ENCODE results near the gene VARS1. TPM values are rescaled to one million over a fixed set of nuclear protein-coding genes. Genes with fewer than 3 reads are reported as not detected.
"Not testable (repeated sequence)": the region's sequence is repeated elsewhere in the genome, so short reads cannot be mapped to it uniquely, and the experiment has no call there.

Gene VARS1
- total RNA-seq, 1 donor from 2014 or later, result 49.7 TPM

DNA sequence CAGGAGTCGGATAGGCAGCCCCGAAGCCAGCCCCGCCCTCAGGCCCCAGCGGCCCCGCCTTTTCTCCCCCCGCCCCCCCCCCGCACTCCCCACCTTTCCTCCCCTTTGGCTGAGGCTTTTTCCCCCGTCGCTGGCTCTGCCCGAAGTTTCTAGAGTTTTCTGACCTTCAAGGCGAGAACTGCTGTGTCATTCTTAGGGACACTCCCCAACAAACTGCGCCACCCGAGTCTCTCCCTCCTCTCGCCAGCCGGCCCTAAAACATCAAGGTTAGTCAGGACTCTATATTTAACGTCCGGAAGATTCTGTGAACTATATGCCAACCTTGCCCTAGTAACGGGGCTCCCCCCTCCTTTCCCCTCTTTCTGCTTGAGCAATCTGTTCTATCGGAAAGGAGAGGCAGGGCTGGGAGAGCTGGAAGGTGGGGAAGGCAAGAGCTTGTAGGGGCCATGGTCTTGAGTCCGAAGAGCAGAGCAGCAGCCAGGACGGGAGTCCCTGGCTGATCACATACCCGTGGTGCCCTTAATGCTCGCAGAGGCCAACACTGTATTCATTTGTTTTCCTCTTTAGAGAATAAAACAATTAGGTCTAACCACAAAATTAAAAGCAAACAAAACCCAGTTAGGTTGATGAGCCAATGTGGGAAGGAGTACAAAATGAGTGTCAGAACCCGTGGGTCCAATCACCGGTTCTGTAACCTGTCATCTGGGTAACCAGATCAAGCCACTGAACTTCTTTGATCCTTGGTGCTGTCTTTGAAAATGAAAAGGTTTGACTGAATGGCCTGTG lies 26.7 kb upstream of the VARS1 start:
- DNase-seq (ENCODE audit: low spot score), result peak; percentile 91

DNA sequence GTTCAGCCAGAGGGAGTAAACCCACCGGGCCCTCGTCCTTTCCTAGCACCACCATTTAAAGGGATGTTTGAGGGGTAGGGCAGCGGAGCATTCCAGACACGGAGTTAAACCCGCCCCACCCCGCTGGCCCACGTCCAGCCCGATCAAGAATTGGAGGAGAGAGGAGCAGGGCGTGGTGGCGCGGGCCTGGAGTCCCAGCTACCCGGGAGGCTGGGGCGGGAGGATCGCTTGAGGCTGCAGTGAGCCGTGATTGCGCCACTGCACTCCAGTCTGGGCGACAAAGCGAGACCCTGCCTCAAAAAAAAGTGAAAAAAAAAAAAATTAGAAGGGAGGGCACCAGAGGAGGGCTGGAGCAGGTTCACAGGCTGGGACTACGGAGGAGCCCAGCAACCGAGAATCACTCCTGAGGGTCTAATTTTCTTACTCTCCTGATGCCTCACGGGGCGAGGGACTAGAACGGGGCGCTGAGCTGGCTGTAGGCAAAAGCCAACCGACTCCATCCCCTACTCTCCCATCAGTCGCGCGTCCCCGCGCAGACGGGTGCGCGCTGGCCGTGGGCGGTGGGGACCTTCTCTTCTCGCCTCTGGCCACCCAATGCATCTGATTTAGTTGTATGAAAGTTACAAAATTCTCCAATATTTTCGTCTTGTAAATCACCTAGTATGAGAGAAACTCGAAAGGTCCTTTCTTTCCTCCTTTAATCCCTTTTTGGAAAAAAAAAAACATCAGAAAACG lies 25.9 kb upstream of the VARS1 start:
- peak; percentile 63 for DNase-seq (ENCODE audit: low spot score)

DNA sequence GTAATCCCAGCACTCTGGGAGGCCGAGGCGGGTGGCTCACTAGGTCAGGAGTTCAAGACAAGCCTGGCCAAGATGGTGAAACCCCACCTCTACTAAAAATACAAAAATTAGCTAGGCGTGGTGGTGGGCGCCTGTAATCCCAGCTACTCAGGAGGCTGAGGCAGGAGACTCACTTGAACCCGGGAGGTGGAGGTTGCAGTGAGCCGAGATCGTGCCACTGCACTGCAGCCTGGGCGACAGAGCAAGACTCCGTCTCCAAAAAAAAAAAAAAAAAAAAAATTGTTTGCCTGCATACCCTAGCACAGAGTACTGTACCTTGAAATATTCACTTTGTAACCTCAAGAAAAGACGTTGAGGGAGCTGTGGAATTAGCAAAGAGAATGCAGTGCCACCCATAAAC lies 24.8 kb upstream of the VARS1 start:
- not testable (repeated sequence) for DNase-seq (ENCODE audit: low spot score)

DNA sequence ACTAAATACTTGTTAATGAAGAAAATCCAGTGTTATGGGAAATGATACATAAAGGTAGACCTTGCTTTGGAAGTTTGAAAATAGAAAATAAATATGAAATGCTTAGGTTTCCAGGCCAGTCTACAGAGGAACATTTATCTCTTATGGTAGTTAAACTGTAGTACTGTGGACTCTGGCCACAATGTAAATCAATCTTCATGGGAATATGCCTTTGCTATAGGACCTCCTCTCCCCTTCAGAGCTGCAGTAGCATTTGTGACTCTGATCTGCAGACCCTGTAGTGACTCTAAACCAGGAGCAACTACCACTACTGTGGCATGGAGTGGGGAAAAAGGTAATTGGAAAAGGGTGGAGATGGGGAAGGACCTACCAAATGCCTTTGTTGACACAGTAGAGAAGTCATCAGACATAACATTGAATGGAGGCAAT lies 24.3 kb upstream of the VARS1 start:
- no peak for DNase-seq (ENCODE audit: low spot score)

DNA sequence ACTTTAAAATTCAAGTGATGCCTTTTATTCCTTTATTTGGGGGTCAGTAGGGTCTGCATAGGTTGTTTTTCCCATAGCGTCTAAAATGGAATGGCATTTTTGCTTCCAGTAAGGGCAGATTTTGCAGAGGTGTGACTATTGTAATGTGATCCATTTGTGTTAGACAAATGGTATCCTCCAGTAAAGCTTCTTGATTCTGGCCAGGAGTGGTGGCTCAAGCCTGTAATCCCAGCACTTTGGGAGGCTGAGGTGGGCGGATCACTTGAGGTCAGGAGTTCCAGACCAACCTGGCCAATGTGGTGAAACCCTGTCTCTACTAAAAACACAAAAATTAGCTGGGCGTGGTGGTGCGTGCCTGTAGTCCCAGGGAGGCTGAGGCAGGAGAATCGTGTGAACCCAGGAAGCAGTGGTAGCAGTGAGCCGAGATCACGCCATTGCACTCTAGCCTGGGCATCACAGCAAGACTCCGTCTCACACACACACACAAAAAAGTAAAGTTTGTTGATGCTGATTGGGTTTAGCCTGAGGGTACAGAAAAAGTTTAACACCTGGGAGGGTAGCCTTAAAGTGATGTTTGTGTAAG lies 22.5 kb upstream of the VARS1 start:
- DNase-seq (ENCODE audit: low spot score), result not testable (repeated sequence)

DNA sequence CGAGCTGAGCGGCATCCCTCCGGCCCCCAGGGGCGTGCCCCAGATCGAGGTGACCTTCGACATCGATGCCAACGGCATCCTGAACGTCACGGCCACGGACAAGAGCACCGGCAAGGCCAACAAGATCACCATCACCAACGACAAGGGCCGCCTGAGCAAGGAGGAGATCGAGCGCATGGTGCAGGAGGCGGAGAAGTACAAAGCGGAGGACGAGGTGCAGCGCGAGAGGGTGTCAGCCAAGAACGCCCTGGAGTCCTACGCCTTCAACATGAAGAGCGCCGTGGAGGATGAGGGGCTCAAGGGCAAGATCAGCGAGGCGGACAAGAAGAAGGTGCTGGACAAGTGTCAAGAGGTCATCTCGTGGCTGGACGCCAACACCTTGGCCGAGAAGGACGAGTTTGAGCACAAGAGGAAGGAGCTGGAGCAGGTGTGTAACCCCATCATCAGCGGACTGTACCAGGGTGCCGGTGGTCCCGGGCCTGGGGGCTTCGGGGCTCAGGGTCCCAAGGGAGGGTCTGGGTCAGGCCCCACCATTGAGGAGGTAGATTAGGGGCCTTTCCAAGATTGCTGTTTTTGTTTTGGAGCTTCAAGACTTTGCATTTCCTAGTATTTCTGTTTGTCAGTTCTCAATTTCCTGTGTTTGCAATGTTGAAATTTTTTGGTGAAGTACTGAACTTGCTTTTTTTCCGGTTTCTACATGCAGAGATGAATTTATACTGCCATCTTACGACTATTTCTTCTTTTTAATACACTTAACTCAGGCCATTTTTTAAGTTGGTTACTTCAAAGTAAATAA lies 21.8 kb upstream of the VARS1 start:
- DNase-seq (ENCODE audit: low spot score), result not testable (repeated sequence)

DNA sequence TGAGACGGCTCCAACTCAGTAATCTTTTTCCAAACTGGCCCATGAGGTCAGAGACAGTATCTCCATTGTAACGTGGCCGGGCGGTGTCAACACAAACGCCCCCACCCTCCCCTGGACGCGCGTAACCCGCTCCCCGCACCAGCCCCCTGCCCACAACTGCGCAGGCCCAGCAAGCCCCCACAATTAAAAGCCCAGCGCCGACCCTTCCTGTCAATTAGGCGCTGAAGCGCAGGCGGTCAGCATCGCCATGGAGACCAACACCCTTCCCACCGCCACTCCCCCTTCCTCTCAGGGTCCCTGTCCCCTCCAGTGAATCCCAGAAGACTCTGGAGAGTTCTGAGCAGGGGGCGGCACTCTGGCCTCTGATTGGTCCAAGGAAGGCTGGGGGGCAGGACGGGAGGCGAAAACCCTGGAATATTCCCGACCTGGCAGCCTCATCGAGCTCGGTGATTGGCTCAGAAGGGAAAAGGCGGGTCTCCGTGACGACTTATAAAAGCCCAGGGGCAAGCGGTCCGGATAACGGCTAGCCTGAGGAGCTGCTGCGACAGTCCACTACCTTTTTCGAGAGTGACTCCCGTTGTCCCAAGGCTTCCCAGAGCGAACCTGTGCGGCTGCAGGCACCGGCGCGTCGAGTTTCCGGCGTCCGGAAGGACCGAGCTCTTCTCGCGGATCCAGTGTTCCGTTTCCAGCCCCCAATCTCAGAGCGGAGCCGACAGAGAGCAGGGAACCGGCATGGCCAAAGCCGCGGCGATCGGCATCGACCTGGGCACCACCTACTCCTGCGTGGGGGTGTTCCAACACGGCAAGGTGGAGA lies 19.7 kb upstream of the VARS1 start, which contains the start of the genes HSPA1A and HSPA1L:
Gene HSPA1A (plus strand): TSS at position 519 of the 814 bp plus-strand sequence. CDS start 214 bp downstream, at position 733.
Gene HSPA1L (minus strand): TSS at position 259 of the 814 bp plus-strand sequence. CDS start 3,311 bp downstream, outside the sequence.
- DNase-seq (ENCODE audit: low spot score), result peak; percentile 97

DNA sequence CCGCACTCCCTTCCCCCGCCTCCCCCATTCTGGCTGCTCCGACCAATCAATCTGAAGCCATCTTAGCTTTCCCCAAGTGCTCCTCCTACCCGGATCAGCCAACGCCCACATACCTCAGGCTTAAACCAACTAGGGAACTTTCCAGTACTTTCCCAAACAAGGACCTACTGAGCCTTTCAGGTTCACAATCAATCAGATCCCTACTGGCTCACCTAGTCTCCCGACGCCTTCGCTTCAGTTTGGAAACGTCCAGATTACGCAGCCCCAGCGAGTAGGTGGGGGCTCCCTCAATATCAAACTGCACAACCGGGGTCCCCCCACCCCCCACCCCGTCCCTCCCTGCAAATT lies 19.1 kb upstream of the VARS1 start:
- peak; percentile 97 for DNase-seq (ENCODE audit: low spot score)

DNA sequence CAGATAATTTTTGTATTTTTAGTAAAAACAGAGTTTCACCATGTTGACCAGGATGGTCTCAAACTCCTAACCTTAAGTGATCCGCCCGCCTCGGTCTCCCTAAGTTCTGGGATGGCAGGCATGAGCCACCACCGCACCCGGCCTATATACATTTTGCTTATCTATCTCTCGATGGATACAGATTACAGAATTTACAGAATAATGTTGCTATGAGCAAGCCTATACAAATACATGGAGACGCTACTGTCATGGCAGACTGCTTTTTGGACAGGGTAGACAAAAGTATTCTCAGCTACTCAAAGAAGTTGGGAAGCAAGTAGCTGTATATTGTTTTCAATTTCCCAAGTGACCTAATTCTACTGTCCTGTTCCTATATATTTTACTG lies 17.9 kb upstream of the VARS1 start:
- no peak for DNase-seq (ENCODE audit: low spot score)

DNA sequence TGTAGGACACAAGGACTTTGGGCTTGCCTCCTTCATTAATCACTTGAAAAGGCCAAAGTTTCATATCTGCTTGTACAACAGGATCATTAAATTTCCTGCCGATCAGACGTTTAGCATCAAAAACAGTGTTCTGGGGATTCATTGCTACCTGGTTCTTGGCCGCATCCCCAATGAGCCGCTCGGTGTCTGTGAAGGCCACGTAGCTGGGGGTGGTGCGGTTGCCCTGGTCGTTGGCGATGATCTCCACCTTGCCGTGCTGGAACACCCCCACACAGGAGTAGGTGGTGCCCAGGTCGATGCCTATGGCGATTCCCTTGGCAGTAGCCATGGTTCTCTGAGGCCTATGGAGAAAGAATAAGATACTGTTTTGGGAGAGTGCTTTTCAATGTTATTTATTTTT lies 16.1 kb upstream of the VARS1 start:
- DNase-seq (ENCODE audit: low spot score), result no peak

DNA sequence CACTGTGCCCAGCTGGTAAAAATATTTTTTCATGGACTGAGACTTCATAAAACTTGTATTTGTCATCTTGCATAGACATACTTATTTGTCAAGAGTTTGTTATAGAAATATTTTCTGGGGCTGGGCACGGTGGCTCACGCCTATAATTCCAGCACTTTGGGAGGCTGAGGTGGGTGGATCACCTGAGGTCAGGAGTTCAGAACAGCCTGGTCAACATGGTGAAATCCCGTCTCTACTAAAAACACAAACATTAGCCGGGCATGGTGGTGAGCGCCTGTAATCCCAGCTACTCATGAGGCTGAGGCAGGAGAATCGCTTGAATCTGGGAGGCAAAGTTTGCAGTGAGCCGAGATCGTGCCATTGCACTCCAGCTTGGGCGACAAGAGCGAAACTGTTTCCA lies 13.0 kb upstream of the VARS1 start:
- not testable (repeated sequence) for DNase-seq (ENCODE audit: low spot score)

DNA sequence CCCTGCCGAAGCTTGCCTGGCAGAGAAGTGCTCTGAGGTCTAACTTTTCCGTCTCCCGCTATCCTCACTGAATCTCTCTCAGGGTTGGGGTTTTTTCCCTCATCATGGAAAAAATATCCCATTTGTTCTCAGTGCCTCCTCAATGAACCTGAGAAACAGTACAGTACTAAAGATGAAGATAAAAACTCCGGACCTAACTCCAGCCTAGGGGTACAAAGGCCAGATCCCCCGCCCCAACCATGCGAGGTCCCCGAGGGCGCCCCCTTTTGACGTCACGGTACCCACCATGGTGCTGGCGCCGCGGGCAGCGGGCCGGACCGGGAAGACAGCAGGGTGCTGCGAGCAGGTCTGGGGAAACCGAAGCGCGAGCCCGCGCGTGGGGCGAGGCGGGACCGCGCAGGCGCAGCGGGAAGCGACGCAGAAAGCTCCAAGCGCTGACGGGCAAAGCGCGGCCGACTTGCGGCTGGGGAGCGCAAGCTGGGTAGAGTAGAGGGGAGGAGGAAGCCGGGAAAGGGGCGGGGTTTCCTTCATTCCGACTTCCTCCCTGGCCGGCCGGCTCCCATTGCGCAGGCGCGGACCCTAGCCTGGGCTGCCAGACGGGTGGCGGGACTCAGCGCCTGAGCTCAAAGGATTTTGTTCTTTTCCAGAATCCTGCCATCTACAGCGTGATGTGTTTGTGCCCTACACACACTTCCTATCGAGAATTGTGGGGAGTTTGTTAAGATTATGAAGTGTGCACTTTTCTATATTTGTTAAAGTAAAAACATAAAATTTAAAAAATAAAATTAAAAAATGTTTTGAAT lies 11.1 kb upstream of the VARS1 start, which contains the start of gene LSM2:
Gene LSM2 (minus strand): TSS at position 497 of the 803 bp plus-strand sequence. CDS start 209 bp downstream, at position 288.
- peak; percentile 98 for DNase-seq (ENCODE audit: low spot score)

DNA sequence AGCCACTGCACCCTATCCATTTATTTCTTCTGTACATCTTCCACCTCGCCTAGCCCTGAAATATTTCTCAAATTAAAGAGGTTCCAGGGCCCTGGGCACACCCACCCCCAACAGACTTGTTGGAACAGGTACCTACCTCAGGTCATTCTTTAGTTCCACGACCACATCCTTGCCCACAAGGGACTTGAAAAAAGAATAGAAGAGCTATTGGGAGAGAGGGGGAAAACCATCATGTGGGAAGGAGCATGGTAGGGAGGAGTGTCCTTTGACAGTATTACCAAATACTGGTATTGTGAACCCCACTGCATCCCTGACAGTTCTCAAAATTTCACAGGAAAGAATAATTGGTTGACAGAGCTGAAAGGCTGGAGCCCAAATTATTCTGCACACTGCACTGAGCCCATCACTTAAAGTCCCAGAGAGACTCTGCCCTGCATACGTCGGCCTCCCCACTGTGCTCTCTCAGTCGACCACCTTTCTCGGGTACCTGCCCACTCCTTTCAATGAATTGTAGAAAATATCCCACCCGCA lies 10.5 kb upstream of the VARS1 start:
- DNase-seq (ENCODE audit: low spot score), result no peak

DNA sequence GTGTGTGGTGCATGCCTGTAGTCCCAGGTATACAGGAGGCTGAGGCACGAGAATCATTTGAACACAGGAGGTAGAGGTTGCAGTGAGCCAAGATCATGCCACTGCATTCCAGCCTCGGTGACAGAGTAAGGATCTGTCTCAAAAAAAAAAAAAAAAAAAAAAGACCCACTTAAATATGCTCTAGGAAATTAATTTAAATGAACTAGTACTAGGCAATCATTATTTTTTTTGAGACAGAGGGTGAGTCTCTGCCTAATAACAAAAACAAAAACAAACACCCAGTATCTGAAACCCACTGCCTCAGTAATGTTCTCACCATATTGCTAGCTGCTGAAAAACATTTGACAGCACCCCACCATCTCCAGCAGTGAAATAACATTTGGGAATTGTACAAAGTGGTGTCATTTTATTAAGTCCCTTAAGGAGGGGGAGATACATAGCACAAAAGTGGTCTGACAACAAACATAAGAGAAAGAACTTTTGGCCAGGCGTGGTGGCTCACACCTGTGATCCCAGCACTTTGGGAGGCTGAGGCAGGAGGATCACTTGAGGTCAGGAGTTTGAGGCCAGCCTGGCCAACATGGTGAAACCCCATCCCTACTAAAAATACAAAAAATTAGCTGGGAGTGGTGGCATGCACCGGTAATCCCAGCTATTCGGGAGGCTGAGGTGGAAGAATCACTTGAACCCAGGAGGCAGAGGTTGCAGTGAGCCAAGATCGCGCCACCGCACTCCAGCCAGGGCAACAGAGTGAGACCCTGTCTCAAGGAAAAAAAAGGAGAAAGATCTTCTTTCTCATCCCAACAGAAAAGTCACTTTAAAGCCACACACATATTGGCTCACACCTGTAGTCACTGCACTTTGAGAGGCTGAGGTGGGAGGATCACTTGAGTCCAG lies 5.7 kb upstream of the VARS1 start:
- DNase-seq (ENCODE audit: low spot score), result not testable (repeated sequence)

DNA sequence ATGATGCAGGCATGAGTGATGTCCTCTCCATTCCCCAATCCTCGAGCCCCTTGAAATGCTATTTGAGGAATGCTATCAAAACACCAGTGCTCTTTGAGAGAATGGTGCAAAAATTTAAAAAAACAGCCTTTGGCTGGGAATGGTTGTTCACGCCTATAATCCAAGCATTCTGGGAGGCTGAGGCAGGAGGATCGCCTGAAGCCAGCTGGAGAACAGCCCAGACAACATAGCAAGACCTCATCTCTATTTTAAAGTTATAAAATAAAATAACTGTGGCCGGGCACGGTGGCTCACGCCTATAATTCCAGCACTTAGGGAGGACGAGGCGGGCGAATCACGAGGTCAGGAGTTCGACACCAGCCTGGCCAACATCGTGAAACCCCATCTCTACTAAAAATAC lies 4.2 kb upstream of the VARS1 start:
- no peak for DNase-seq (ENCODE audit: low spot score)

DNA sequence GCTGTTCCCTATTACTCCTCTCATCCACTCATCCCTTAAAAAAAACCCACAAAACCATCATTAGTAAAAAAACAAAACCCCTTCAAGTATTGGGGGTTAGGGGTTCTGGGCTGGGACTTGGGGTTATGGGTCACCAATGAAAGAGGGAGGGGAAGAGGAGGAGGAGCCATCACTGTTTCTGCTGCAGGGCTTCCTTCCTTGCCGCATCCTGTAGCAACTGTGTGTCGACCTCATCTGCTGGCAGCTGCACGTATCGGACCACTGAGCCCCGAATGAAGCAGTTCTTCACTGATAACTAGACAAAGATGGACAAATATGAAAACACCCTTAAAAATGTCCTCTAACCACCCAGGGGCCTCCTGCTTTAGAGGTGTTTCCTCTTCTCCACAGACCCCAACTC lies 2.0 kb upstream of the VARS1 start:
- DNase-seq (ENCODE audit: low spot score), result no peak

DNA sequence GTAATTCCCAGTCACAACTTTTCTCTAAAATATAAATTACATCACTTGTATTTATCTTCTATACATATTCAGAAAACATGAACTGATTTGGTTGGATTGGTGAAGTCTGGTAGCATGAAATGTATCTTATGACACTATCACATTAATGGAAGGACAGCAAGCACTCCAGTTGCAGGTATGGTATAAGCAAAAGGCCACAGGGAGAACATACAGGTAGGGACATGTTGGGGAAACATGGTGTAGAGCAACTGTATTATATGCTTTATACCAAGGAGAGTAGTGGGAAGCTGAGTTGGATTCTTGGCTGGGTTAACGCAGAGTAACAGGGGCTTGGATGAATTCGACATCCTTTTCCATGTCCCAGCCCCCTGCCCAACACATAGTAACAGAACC lies 1.4 kb upstream of the VARS1 start:
- no peak for DNase-seq (ENCODE audit: low spot score)

DNA sequence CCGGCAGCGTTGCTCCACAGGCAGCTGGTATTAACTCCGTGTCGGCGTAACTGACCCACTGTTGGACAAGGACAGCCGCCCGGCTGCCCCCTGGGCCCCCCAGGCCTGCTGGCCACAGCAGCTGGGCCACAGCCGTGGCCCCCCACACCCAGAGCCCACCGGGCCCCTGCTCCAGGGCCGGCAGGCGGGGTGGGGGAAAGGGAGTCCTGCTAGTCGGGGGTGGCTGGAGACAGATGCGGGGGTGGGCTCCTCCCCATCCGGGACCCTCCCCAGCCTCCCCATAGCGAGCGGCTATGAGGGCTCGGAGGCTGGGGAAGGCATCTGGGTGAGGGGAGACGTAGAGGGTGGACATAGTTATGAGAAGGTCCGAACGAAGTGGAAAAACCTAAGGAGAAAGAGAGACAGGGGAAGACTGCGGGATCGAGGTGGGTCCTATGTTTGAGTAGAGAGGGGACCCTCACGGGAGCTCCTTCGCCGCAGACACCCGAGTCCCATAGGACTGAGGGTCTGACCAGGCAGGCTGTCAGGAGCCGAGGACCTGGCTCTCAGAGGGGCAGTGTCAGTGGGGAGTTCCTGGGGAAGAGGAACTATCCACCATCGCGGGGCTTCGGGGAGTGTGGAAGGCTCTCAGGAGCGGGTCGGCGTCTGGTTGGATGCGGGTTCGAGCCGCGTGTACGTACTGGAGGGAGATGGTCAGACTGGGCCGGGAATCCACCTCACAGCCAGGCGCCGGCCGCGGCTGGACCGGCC lies 511 bp downstream of the VARS1 start:
- DNase-seq (ENCODE audit: low spot score), result no peak
